ENCODE results near the gene UVRAG. TPM values are rescaled to one million over a fixed set of nuclear protein-coding genes. Genes with fewer than 3 reads are reported as not detected.

UVRAG gene
- total and polyA plus RNA-seq, 2 of the 13 experiments (the other 11 are each of a cell fraction or from before 2014, with no cell fraction given): 9.7 to 17.3 TPM

- TF ChIP-seq ZNF318 (CRISPR knock-in tag; IDR thresholded peaks at IDR 0.05) (no peak), HNRNPH1 (optimal IDR thresholded peaks at IDR 0.05; ENCODE audit: low read depth, low read length) (no peak), IKZF4 (CRISPR knock-in tag; IDR thresholded peaks at IDR 0.05; ENCODE audit: borderline replicate concordance, low read depth, not compliant biosample characterization) (peak; percentile 48), POLR2AphosphoS5 (IDR thresholded peaks at IDR 0.05; ENCODE audit: low read depth, low read length) (no peak), DMTF1 (CRISPR knock-in tag; IDR thresholded peaks at IDR 0.05) (no peak), KDM3A (CRISPR knock-in tag; IDR thresholded peaks at IDR 0.05; ENCODE audit: low read depth) (0 out of 2 replicates have a peak, but pooled peaks have one; percentile 19), MAX (IDR thresholded peaks at IDR 0.05) (peak; percentile 63), ZNF224 (CRISPR knock-in tag; IDR thresholded peaks at IDR 0.05) (no peak), HMG20B (CRISPR knock-in tag; conservative IDR thresholded peaks at IDR 0.05) (no peak), SOX5 (CRISPR knock-in tag; IDR thresholded peaks at IDR 0.05; ENCODE audit: borderline replicate concordance) (no peak), SP4 (CRISPR knock-in tag; IDR thresholded peaks at IDR 0.05) (no peak), GTF3A (CRISPR knock-in tag; conservative IDR thresholded peaks at IDR 0.05) (no peak), HBP1 (CRISPR knock-in tag; IDR thresholded peaks at IDR 0.05; ENCODE audit: low read depth) (no peak), MED1 (CRISPR knock-in tag; IDR thresholded peaks at IDR 0.05) (peak; percentile 41; the same call in 1 of the 2 replicates), MXI1 (IDR thresholded peaks at IDR 0.05; ENCODE audit: borderline replicate concordance, low read depth, low read length) (no peak), EED (CRISPR knock-in tag; IDR thresholded peaks at IDR 0.05) (no peak), MNT (IDR thresholded peaks at IDR 0.05) (no peak), SNAPC2 (CRISPR knock-in tag; IDR thresholded peaks at IDR 0.05) (no peak)
Observed at GRCh38 chr11:76177250-76177686, 362.3 kb downstream of the UVRAG start (continued).

All from HepG2 (cell line).